HepG2 (cell line): ENCODE data around the gene ZNF33B. TPM values are rescaled to one million over a fixed set of nuclear protein-coding genes. Genes with fewer than 3 reads are reported as not detected.

Source experiments
- ATAC-seq: fragments of 200-7000 bp; cut with Tn5 transposase; 3 replicates; pipeline ENCODE4 v1.9.1; 2020; ENCODE audit warnings: mild to moderate bottlenecking, moderate library complexity
- BruUV-seq: library from RNA; stranded (reverse); fragments of 400-500 nt; replicated peaks from 2 replicates; lab custom pipeline; 2021; lab: Mats Ljungman, UMichigan
- CTCF ChIA-PET: fragments of 300-600 bp; formaldehyde crosslinking; extraction: SDS; loops from one replicate; lab custom pipeline; 2021; ENCODE audit warnings: low total read pairs, inconsistent platforms, low intra/inter-chr PET ratio; lab: Yijun Ruan, JAX
- POLR2A ChIA-PET: fragments of 350-600 bp; sonication (Branson Sonifier 250); formaldehyde crosslinking; loops from one replicate; lab custom pipeline; 2020; ENCODE audit warnings: antibody characterized with exemption, inconsistent platforms; lab: Yijun Ruan, JAX
- DNase-seq: peaks from one replicate; pipeline ENCODE4 v3.0.0-alpha.2; 2015; ENCODE audit warnings: low spot score
- FAIRE-seq: peaks from 3 replicates; lab custom pipeline; 2011; peaks lifted over from hg19 to GRCh38; lab: Jason Lieb, UNC
- H2AFZ ChIP-seq: one replicate; pipeline ENCODE4 v1.6.1; 2011; ENCODE audit warnings: low read length, inconsistent platforms
- H3K27ac ChIP-seq: fragments of 300-600 bp; 3 replicates; pipeline ENCODE4 v1.8.0; 2011; ENCODE audit warnings: mixed run types, mild to moderate bottlenecking, mixed read lengths, low read length, inconsistent platforms; ENCODE audit not compliant: insufficient read depth; ENCODE audit errors: extremely low read length
- H3K27me3 ChIP-seq, 2 experiments: fragments of 200-600 bp in 1 of 2; 2 replicates in 1 of 2; 3 replicates in 1 of 2; pipeline versions ENCODE4 v1.6.0 to v1.8.0; 2011; ENCODE audit warnings: low read length in 2 of 2, mild to moderate bottlenecking in 2 of 2, moderate library complexity in 2 of 2, inconsistent platforms in 1 of 2; ENCODE audit not compliant: insufficient read depth in 2 of 2, control insufficient read depth in 1 of 2
- H3K36me3 ChIP-seq, 2 experiments: fragments of 200-600 bp in 1 of 2; replicated peaks in 1 of 2; 2 replicates in 1 of 2; 3 replicates in 1 of 2; pipeline versions ENCODE4 v1.5.1 to v1.8.0; 2011; ENCODE audit warnings: low read length in 2 of 2, inconsistent platforms in 1 of 2; ENCODE audit not compliant: insufficient read depth in 2 of 2, control insufficient read depth in 1 of 2
- H3K4me1 ChIP-seq: 2 replicates; pipeline ENCODE4 v1.5.1; 2012; ENCODE audit warnings: low read length, inconsistent platforms; ENCODE audit not compliant: insufficient read depth
- H3K4me2 ChIP-seq: 2 replicates; pipeline ENCODE4 v1.6.0; 2011; ENCODE audit warnings: low read depth, low read length, inconsistent platforms
- H3K4me3 ChIP-seq, 3 experiments: fragments of 200-600 bp in 1 of 3; sonication (generic), shearing (Covaris generic) in 1 of 3; replicated peaks in 1 of 3; 2 replicates each; pipeline ENCODE4 v1.5.1; 2011 to 2016; ENCODE audit warnings: low read length in 3 of 3, inconsistent platforms in 2 of 3, low read depth in 2 of 3, mild to moderate bottlenecking in 2 of 3, control low read depth in 1 of 3, mixed read lengths in 1 of 3; ENCODE audit not compliant: insufficient read depth in 1 of 3
- H3K79me2 ChIP-seq: one replicate; pipeline ENCODE4 v1.6.1; 2011; ENCODE audit warnings: low read length, inconsistent platforms; ENCODE audit not compliant: insufficient read depth
- H3K9ac ChIP-seq: 2 replicates; pipeline ENCODE4 v1.6.0; 2011; ENCODE audit warnings: mild to moderate bottlenecking, low read depth, low read length, inconsistent platforms; ENCODE audit not compliant: insufficient read depth
- H3K9me3 ChIP-seq: 2 replicates; pipeline ENCODE4 v1.5.1; 2012; ENCODE audit warnings: mild to moderate bottlenecking, low read length
- H4K20me1 ChIP-seq: 2 replicates; pipeline ENCODE4 v1.6.0; 2011; ENCODE audit warnings: inconsistent platforms, mild to moderate bottlenecking, low read length, moderate library complexity; ENCODE audit not compliant: insufficient read depth
- ARNT2 ChIP-seq: sonication (generic); formaldehyde crosslinking; IDR thresholded peaks from 2 replicates; pipeline ENCODE4 v1.8.0; 2022; ENCODE audit warnings: mild to moderate bottlenecking, low read depth, missing genetic modification reagents, moderate library complexity
- CTCF ChIP-seq: sonication (generic); formaldehyde crosslinking; IDR thresholded peaks from 2 replicates; pipeline ENCODE4 v1.5.0; 2020; ENCODE audit warnings: mild to moderate bottlenecking, missing genetic modification reagents, moderate library complexity
- DMAP1 ChIP-seq: IDR thresholded peaks from 2 replicates; pipeline ENCODE4 v1.6.1; 2016
- DNMT1 ChIP-seq: sonication (generic); formaldehyde crosslinking; IDR thresholded peaks from 2 replicates; pipeline ENCODE4 v1.5.1; 2020; ENCODE audit warnings: mild to moderate bottlenecking, missing genetic modification reagents
- ERF ChIP-seq: IDR thresholded peaks from 2 replicates; pipeline ENCODE4 v1.6.1; 2018; ENCODE audit warnings: missing biosample characterization, missing genetic modification reagents
- HIVEP1 ChIP-seq: sonication (generic); formaldehyde crosslinking; IDR thresholded peaks from 2 replicates; pipeline ENCODE4 v1.4.0; 2020; ENCODE audit warnings: mild to moderate bottlenecking, missing genetic modification reagents
- KDM2A ChIP-seq: sonication (generic); formaldehyde crosslinking; IDR thresholded peaks from 2 replicates; pipeline ENCODE4 v1.4.0; 2020; ENCODE audit warnings: low read depth, missing genetic modification reagents, borderline replicate concordance
- MXI1 ChIP-seq: IDR thresholded peaks from 3 replicates; pipeline ENCODE4 v1.6.1; 2012; ENCODE audit warnings: low read depth, low read length, inconsistent platforms, borderline replicate concordance
- PRPF4 ChIP-seq: fragments of 200-400 bp; formaldehyde crosslinking; IDR thresholded peaks from 2 replicates; pipeline ENCODE4 v1.6.1; 2016; ENCODE audit warnings: low read length, low read depth; ENCODE audit not compliant: poor library complexity, severe bottlenecking
- TRIM24 ChIP-seq: sonication (generic); formaldehyde crosslinking; IDR thresholded peaks from 2 replicates; pipeline ENCODE4 v1.8.0; 2022; ENCODE audit warnings: mild to moderate bottlenecking, missing genetic modification reagents
- ZMAT5 ChIP-seq: sonication (generic); formaldehyde crosslinking; IDR thresholded peaks from 2 replicates; pipeline ENCODE4 v1.5.0; 2020; ENCODE audit warnings: mild to moderate bottlenecking, low read depth, missing genetic modification reagents, borderline replicate concordance
- ZNF33B ChIP-seq: sonication (generic); formaldehyde crosslinking; IDR thresholded peaks from 2 replicates; pipeline ENCODE4 v1.5.1; 2020; ENCODE audit warnings: mild to moderate bottlenecking, missing genetic modification reagents
- ZNF446 ChIP-seq: sonication (generic); formaldehyde crosslinking; IDR thresholded peaks from 2 replicates; pipeline ENCODE4 v1.5.0; 2020; ENCODE audit warnings: mild to moderate bottlenecking, missing genetic modification reagents
- ZNF468 ChIP-seq: sonication (generic); formaldehyde crosslinking; IDR thresholded peaks from 2 replicates; pipeline ENCODE4 v1.8.0; 2022; ENCODE audit warnings: mild to moderate bottlenecking, moderate library complexity, missing genetic modification reagents
- ZNF552 ChIP-seq: sonication (generic); formaldehyde crosslinking; IDR thresholded peaks from 2 replicates; pipeline ENCODE4 v1.9.0; 2022; ENCODE audit warnings: missing genetic modification reagents, mild to moderate bottlenecking, borderline replicate concordance
- ZNF557 ChIP-seq: sonication (generic); formaldehyde crosslinking; IDR thresholded peaks from 2 replicates; pipeline ENCODE4 v1.4.0; 2020; ENCODE audit warnings: missing genetic modification reagents
- WGBS: methylation state at CpG from one replicate; pipeline ENCODE4 v1.1.6; 2017; ENCODE audit warnings: low lambda C conversion rate; 5-methylcytosine and 5-hydroxymethylcytosine counted together
- in situ Hi-C: cut with HindIII; loops from 2 replicates; pipeline ENCODE4 v1.10.0; 2017; ENCODE audit warnings: low pct_unique_long_range_greater_than_20kb; ENCODE audit not compliant: extremely low pct_ligation_motif_present
- intact Hi-C: fragments of 100-400 bp; cut with micrococcal nuclease; formaldehyde crosslinking; loops from one replicate; pipeline ENCODE4 v1.10.0; 2022; ENCODE audit not compliant: unreplicated experiment
- polyA plus RNA-seq, 8 experiments: library from polyadenylated mRNA; depleted of rRNA in 3 of 8; stranded (reverse) in 7 of 8; unstranded in 1 of 8; fragments of >200 nt; fragmentation: Illumina TruSeq in 4 of 8; extraction: Trizol in 4 of 8; gene quantifications; 2 replicates each; pipeline versions ENCODE4 v1.2.1 to v1.2.3, GENCODE V29; 2011 to 2016; ENCODE audit warnings: low read depth in 4 of 8, missing spikeins in 1 of 8, mixed read lengths in 1 of 8; ENCODE audit not compliant: insufficient read depth in 1 of 8
- total RNA-seq, 5 experiments: library from RNA; depleted of rRNA; stranded (reverse); fragments of >200 nt; fragmentation: Illumina TruSeq; extraction: Trizol; gene quantifications; 2 replicates each; pipeline ENCODE4 v1.2.3, GENCODE V29; 2016; ENCODE audit warnings: low read depth in 1 of 5

The ZNF33B gene
- total and polyA plus RNA-seq, 2 of the 13 experiments (the other 11 are each of a cell fraction or from before 2014, with no cell fraction given), result 18.4 to 23.5 TPM

- no peak for ATAC-seq
- intact Hi-C loops (no loop called here), in situ Hi-C loops (no loop called here)
- WGBS, result 16% methylated on average over 5 of the region's 5 CpGs
- TF ChIP-seq ARNT2 (no peak), PRPF4 (no peak), ZNF552 (CRISPR knock-in tag) (no peak), ZNF557 (CRISPR knock-in tag) (no peak), ZNF446 (CRISPR knock-in tag) (no peak), KDM2A (no peak), ZNF33B (no peak), TRIM24 (no peak), ZMAT5 (CRISPR knock-in tag) (no peak), MXI1 (no peak), ERF (CRISPR knock-in tag) (no peak), HIVEP1 (CRISPR knock-in tag) (no peak), ZNF468 (CRISPR knock-in tag) (no peak), DMAP1 (CRISPR knock-in tag) (no peak), CTCF (no peak), DNMT1 (CRISPR knock-in tag) (no peak)
- H3K4me1 ChIP-seq, result no peaks in the 10 kb centered on the region
- POLR2A ChIA-PET, result no interaction called here
- no peak overlapping the region for H3K9ac ChIP-seq
- no peak overlapping the region for H3K4me2 ChIP-seq
- DNase-seq, result no peak
- H3K27ac ChIP-seq, result no peak overlapping the region
- no peaks in the 10 kb centered on the region for H3K79me2 ChIP-seq
- peaks cover 13% of the 10 kb centered on the region for H3K9me3 ChIP-seq
- CTCF ChIA-PET, result no interaction called here
- no peaks in the 10 kb centered on the region for H3K36me3 ChIP-seq
- no peaks in the 10 kb centered on the region for H4K20me1 ChIP-seq
- no peak for FAIRE-seq
- no TSS peak for BruUV-seq
- H2AFZ ChIP-seq, result no peak overlapping the region
- peaks cover 0 to 10% of the 10 kb centered on the region in 2 experiments; a peak in 3 of 5 replicates for H3K27me3 ChIP-seq
- H3K4me3 ChIP-seq, result no peak overlapping the region
Observed at GRCh38 chr10:42574336-42574735, 64.0 kb downstream of the ZNF33B start.
